ENCODE results near the gene YTHDF1. TPM values are rescaled to one million over a fixed set of nuclear protein-coding genes. Genes with fewer than 3 reads are reported as not detected.

The YTHDF1 gene
- polyA plus RNA-seq, 4 donors, result 43.5 to 50.1 (median 48.4) TPM

GRCh38 chr20:63249891-63250290, 34.0 kb upstream of the YTHDF1 start:
- no peak for DNase-seq (ENCODE audit: low read depth in 4 of 4, low spot score in 3 of 4)

GRCh38 chr20:63248835-63249591, 33.1 kb upstream of the YTHDF1 start:
- DNase-seq (ENCODE audit: low read depth in 4 of 4, low spot score in 3 of 4), result no peak

DNA sequence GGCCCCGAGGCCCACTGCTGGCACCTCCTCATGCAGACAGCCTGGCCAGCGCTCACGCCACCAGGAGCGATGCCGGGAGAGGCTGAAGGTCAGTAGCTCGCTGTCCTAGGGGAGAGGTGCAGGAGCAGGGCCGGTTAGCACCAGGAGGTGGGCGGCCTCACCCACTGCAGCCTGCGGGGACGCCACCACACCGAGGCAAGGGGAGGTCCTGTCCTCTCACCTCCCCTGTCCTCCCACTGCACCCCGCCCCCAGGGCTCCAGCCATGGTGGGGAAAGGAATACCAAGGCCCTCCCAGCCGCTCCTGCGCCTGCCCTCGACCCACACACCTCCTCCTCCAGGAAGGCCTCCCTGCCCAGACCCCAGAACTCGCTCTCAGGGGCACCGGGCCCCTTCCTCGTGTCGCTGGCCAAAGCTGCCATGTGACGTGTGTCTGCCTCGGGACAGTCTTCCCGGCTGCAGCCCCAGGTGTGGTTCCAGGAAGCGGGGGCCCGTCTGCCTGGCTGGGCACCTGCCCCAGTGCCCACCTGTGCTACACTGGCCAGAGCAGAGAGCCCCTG, 31.8 kb upstream of the YTHDF1 start:
- no peak for DNase-seq (ENCODE audit: low read depth in 4 of 4, low spot score in 3 of 4)

DNA sequence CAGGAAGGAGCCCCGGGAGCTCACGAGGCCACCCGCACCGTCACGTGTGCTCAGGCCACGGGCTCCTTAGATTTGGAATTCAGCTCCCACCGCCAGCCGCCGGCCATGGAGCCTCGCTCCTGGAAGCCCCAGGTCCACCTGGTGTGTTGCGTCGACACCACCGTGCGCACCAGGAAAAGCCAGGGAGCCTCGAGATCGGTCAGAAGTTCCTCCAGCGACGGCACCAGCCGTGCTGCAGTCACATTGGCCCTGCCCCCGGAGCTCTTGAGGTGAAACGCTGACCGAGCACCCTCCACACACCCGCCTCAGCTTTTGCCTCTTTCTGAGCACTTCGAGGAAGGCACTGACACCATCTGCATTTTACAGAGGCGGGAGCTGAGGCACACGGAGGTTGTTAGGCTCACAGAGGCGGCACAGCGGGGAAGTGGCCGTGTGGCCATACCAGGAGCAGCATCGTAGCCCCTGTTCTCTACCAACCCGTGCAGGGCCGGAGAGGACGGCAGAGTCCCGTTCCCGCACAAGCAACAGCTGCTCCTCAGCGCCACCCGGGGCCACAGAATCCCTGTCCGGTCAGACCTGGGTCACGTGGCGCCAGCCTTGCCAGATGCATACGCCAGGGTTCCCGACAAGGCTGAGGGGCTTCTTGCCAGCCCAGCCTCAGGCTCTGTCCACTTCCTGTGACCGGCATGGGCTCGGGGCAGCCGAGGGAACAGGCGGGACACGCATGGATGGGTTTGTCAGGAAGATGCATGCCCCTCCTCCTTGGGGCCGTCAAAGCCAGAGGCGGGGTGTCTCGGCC, 30.8 kb upstream of the YTHDF1 start:
- no peak for DNase-seq (ENCODE audit: low read depth in 4 of 4, low spot score in 3 of 4)

- no peak for DNase-seq (ENCODE audit: low read depth in 4 of 4, low spot score in 3 of 4)
Measured at GRCh38 chr20:63244468-63244867, 28.5 kb upstream of the YTHDF1 start.

DNA sequence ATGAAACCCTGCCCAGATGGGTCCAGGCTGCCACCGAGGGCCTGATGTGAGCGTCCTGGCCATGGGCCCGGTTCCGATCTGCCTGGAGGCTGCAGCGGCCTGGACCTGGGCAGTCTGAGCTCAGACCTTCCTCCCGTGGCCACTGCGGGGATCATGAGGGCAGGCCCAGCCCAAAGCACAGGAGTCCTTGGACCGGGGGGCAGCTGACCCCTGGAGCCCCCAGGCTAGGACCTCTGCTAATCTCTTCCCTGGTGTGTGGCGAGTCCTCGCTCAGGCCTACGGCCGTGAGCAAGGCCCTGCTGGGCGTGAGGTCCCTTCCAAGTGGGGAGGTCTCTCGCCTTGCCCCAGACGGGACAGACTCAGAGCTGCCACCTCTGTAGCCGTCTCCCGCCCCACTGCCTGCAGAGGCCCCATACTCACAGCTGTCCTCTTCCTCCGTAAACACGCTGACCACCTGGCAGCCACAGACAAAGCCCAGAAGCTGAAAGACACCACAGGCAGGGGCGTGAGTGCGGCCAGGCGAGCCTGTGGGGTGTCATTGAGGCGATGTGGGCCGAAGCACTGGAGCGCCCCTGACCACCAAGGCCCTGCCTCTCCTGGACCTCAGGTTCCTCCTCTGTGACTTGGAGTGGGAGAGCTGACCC, 27.8 kb upstream of the YTHDF1 start:
- no peak for DNase-seq (ENCODE audit: low read depth in 4 of 4, low spot score in 3 of 4)

DNA sequence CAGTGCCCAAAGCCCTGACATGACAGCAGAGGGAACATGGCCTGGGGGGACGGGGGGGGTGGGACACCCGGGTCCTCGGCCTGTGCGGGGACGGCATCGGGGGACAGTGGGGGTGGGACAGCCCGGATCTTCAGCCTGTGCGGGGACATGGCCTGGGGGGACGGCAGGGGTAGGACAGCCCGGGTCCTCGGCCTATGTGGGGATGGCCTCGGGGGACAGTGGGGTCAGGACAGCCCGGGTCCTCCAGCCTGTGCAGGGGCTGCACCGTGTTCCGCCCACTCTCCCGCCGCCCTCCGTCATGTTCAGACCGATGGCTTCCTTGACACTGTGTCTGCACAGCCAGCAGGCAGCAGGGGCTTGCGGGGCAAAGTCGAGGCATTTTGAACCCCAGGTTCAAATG, 26.8 kb upstream of the YTHDF1 start:
- no peak for DNase-seq (ENCODE audit: low read depth in 4 of 4, low spot score in 3 of 4)

DNA sequence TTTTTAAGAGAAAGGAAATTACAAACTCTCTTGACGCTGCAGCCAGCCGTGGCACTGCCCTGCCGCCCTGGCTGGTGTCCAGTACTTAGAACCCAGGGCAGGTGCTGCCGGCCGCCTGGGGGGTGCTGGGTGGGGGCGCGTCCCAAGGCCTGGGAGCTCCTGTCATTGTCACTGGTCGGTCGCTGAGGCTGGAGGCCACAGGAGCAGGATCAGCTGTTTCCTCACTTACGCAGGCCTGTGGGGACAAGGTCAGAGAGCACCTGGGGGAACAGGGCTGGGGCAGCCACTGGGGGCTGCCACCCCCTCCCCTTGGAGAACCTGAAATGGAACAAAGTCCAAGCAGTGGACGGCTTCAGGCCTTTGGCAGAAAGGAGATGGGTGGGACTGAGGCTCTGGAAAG, 25.3 kb upstream of the YTHDF1 start:
- DNase-seq (ENCODE audit: low read depth in 4 of 4, low spot score in 3 of 4), result no peak

GRCh38 chr20:63240004-63240403, 24.1 kb upstream of the YTHDF1 start:
- no peak for DNase-seq (ENCODE audit: low read depth in 4 of 4, low spot score in 3 of 4)

DNA sequence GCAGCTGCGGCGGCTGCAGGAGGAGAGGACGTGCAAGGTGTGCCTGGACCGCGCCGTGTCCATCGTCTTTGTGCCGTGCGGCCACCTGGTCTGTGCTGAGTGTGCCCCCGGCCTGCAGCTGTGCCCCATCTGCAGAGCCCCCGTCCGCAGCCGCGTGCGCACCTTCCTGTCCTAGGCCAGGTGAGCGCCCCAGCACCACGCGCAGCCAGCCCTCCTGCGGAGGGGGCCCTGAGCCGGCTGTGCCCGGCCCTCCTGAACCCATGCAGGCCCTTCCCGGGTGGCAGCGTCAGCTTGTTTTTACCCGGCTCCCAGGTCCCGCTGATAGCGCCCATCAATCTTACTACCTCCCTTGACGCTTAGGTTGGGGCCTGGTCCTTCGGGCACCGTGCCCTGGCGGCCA, 23.5 kb upstream of the YTHDF1 start:
- no peak for DNase-seq (ENCODE audit: low read depth in 4 of 4, low spot score in 3 of 4)

DNA sequence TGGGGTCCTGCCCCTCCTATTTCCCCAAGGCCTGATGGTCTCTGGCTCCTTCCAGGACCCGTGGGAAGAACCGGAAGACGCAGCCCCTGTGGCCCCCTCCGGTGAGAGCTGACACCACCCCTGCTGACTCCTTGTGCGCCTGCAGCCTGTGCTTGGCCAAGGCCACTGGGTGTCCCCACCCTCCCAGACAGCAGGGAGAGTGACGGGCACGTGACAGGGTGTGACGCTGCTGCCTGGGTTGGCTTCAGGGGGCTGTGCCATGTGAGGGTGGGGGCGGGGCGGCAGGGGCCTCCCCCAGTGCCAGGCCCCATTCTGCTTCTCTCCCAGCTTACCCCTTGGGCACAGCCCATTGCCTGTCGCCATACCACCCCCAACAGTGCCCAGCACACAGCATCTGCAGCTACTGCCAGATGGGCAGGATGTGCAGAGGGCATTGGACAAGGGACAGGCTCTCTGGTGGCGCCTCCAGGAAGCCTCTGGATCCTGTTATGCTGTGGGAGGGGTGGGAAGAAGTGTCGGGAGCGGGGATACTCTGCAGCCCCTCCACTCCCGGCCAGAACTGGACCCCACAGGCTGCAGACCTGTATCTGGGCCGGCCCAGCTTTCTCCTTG, 22.7 kb upstream of the YTHDF1 start:
- no peak for DNase-seq (ENCODE audit: low read depth in 4 of 4, low spot score in 3 of 4)

- DNase-seq (ENCODE audit: low read depth in 4 of 4, low spot score in 3 of 4), result no peak
Measured at GRCh38 chr20:63238031-63238430, 22.1 kb upstream of the YTHDF1 start.

- DNase-seq (ENCODE audit: low read depth in 4 of 4, low spot score in 3 of 4), result no peak
Measured at GRCh38 chr20:63236116-63236837, 20.3 kb upstream of the YTHDF1 start.

DNA sequence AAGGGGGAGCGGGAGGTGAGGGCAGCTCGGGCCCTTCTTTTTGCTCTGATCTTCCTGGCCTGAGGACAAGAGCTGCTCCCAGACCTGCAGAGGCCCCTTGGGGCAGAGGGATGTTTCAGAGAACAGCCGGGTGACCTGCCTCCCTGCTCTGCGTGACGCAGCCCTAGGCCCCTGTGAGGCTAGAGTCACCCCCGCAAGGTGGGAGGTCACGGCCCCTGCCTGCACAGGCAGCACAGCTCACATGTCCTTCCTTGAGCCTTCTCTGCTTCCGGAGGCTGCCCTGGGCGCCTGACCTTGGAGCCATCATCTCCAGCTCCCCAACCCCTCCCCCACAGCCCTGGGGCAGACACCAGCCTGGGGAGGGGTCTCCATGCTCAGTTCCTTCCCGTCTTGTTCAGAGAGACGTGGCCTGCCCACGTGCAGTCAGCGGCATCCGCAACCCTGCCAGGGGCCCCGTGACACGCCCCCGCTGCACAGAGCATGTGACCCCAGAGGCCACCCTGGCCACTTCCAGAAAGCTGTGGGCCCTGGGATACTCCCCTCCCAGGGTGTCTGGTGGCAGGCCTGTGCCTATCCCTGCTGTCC, 19.6 kb upstream of the YTHDF1 start, which contains the start of gene BIRC7:
BIRC7 (plus strand) TSS at position 507 of the 585 bp plus-strand sequence. CDS start 192 bp downstream, outside the sequence.
- no peak for DNase-seq (ENCODE audit: low read depth in 4 of 4, low spot score in 3 of 4)

DNA sequence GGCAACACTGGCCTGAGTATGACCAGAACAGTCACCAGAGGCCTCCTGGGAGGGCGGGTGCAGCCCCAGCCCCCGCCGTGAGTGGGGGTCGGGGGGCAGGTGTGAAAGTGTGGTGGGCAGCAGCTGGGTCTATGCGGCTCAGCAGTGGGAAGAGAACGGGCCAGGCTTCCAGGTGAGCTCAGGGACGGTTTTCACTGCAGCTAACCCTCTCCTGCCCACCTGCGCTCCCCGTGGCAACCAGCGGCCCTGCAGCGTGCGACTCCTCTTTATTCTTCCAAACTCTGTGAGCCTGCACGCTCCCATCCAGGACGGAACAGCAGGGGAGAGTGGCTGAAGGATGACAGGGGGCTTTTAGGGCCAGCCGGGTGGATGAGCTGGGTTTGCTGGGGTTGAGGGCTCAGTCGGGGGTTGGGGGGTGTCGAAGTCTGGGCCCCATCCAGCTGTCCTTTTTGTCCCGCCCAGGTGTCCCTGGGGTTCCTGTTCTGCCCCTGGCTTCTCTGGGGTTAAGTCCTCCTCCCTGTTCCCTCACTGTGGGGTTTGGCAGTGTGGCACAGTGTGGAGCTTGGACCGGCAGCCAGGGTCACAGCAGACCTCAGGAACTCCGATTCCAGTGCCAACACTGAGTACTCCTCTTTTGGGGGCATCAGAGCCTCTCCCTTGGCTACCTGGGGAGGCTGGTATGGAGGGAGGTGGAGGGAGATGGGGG, 18.9 kb upstream of the YTHDF1 start:
- DNase-seq (ENCODE audit: low read depth in 4 of 4, low spot score in 3 of 4), result no peak

DNA sequence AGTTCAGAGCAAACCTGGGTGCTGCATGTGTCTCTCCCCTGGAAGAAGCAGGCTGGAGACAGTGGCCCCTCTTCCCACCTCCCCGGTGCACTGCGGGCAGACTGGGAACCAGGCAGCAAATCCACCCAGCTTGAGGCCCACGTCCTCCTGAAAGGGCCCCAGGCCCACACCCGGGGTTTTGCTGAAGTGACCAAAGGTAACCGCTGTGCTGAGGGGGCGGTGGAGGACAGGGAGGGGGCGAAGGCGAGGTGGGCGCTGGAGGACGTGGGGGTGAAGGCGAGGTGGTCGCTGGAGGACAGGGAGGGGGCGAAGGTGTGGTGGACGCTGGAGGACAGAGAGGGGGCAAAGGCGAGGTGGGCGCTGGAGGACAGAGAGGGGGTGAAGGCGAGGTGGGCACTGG, 18.0 kb upstream of the YTHDF1 start:
- no peak for DNase-seq (ENCODE audit: low read depth in 4 of 4, low spot score in 3 of 4)

- DNase-seq (ENCODE audit: low read depth in 4 of 4, low spot score in 3 of 4), result no peak
Measured at GRCh38 chr20:63233061-63233344, 17.1 kb upstream of the YTHDF1 start.

DNA sequence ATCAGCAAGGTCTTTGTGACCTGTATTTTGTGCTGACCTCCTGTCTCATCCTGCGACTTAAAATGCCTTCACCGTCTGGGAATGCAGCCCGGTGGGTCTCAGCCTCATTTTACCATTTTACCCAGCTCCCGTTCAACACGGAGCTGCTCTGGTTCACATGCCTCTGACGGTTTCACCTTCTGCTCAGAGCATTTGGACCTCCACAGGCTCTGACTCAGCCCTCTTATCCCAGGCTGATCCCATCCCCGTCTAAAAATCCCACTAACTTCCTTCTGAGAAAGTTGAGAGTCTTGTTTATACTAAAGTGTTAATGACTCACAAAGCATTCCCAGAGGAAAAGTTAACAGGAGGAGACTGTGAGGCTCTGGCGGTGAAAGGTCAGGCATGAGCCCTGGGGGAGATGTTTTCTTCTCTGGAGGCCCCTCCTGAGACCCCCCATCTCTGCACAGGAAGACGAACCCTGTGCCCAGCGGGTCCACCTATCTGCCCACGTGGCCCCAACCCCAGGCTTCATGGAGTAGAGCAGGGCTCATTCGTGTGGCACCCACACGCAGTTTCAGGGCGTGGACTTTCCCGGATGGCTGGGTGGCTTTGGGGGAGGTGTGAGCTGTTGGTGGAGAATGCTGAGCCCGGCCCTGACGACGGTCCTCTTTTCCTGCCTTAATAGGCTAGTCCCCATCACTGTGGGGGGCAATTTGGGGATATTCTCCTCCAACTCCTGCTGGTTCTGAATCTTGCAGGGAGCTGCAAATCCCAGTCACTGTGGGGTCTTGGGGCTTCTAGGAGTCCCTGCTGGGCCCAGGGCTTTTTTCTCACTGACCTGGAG, 16.5 kb upstream of the YTHDF1 start:
- no peak for DNase-seq (ENCODE audit: low read depth in 4 of 4, low spot score in 3 of 4)
